Measurements from ENCODE around the gene MAN2A1. TPM values are rescaled to one million over a fixed set of nuclear protein-coding genes. Genes with fewer than 3 reads are reported as not detected.
A peak's percentile ranks its signal among the peaks of the same experiment; 100 is the strongest.

Gene MAN2A1
- total and polyA plus RNA-seq, 2 donors (not counting 1 experiment from before 2014, with no cell fraction given) = 51.6 to 70.5 TPM

DNA sequence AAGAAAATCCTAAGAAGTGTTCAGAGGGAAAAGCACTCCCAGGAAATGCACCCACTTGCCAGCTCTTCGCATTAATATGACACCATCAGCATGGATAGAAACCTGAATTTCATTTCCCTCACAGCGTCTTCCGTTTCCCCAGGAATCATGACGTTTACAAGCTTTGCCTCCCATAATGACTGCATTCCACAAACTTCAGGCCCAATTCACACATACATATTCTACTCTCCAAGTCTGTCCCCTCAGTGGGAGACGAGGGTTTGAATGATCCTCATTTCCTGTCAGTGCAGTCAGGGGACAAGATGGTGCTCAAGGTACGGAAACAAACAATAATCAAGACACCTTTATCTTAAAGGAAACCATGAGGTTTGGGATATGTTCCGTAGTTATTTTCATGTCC lies 44.9 kb upstream of the MAN2A1 start:
- Histone ChIP-seq H3K27me3 (ENCODE audit: control insufficient read depth, insufficient read depth, low read length) (no peaks in the 10 kb centered on the region), H4K20me1 (ENCODE audit: control insufficient read depth, extremely low read depth, insufficient read depth, low read length) (no peaks in the 10 kb centered on the region), H3K9ac (ENCODE audit: insufficient read depth, low read length) (no peak overlapping the region), H3K4me1 (ENCODE audit: control insufficient read depth, extremely low read depth, insufficient read depth, low read length) (no peaks in the 10 kb centered on the region), H3K36me3 (ENCODE audit: control insufficient read depth, insufficient read depth, low read length) (no peaks in the 10 kb centered on the region), H3K79me2 (ENCODE audit: control insufficient read depth, insufficient read depth, low read length) (no peaks in the 10 kb centered on the region), H3K4me3 (replicated peaks in 1 of 4; ENCODE audit: control extremely low read depth in 1 of 4, insufficient read depth in 1 of 4, low read depth in 3 of 4, low read length in 4 of 4) (no peak overlapping the region), H3K4me2 (ENCODE audit: extremely low read depth, insufficient read depth, low read length) (no peak overlapping the region), H3K9me3 (ENCODE audit: control insufficient read depth, insufficient read depth, low read depth, low read length) (no peaks in the 10 kb centered on the region), H3K27ac (ENCODE audit: insufficient read depth, low read length) (no peak overlapping the region), H2AFZ (ENCODE audit: low read length) (peak overlapping the region; percentile 74)
- DNase-seq (ENCODE audit: low read depth in 2 of 2) = no peak
- TF ChIP-seq, protein P1, sequence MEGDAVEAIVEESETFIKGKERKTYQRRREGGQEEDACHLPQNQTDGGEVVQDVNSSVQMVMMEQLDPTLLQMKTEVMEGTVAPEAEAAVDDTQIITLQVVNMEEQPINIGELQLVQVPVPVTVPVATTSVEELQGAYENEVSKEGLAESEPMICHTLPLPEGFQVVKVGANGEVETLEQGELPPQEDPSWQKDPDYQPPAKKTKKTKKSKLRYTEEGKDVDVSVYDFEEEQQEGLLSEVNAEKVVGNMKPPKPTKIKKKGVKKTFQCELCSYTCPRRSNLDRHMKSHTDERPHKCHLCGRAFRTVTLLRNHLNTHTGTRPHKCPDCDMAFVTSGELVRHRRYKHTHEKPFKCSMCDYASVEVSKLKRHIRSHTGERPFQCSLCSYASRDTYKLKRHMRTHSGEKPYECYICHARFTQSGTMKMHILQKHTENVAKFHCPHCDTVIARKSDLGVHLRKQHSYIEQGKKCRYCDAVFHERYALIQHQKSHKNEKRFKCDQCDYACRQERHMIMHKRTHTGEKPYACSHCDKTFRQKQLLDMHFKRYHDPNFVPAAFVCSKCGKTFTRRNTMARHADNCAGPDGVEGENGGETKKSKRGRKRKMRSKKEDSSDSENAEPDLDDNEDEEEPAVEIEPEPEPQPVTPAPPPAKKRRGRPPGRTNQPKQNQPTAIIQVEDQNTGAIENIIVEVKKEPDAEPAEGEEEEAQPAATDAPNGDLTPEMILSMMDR (conservative IDR thresholded peaks at IDR 0.05 in 1 of 2, IDR thresholded peaks at IDR 0.05 in 1 of 2; ENCODE audit: low read depth in 1 of 2, low read length in 2 of 2) = no peak
- no peak for TF ChIP-seq EZH2 (IDR thresholded peaks at IDR 0.05; ENCODE audit: low read length, missing control alignments)

DNA sequence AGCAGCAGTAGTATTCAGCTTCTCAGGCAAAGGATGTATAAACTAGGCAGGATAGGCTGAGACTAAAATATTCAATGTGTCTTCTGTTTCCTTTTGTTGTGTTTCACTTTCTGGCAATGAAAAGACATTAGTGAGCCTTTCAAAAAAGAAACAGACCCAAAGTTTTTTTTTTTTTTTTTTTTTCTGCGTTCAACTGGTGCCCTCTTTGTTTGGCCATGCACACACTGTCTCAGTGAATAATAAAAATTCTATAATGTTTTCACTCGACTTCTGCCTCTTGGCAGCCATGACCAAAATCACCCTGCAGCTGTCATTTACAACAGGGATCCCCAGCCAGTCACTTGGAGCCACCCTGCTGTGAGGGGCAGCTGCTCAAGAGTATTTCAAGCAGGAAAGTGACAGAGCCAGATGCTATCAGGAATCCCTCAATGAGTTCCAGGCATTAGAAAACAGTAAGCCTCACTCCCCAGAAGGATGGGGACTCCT lies 44.0 kb upstream of the MAN2A1 start:
- Histone ChIP-seq H3K9ac (ENCODE audit: insufficient read depth, low read length) (no peak overlapping the region), H3K9me3 (ENCODE audit: control insufficient read depth, insufficient read depth, low read depth, low read length) (no peaks in the 10 kb centered on the region), H3K4me3 (replicated peaks in 1 of 4; ENCODE audit: control extremely low read depth in 1 of 4, insufficient read depth in 1 of 4, low read depth in 3 of 4, low read length in 4 of 4) (no peak overlapping the region), H3K27ac (ENCODE audit: insufficient read depth, low read length) (no peak overlapping the region), H3K79me2 (ENCODE audit: control insufficient read depth, insufficient read depth, low read length) (no peaks in the 10 kb centered on the region), H3K36me3 (ENCODE audit: control insufficient read depth, insufficient read depth, low read length) (no peaks in the 10 kb centered on the region), H3K4me2 (ENCODE audit: extremely low read depth, insufficient read depth, low read length) (no peak overlapping the region), H4K20me1 (ENCODE audit: control insufficient read depth, extremely low read depth, insufficient read depth, low read length) (no peaks in the 10 kb centered on the region), H3K27me3 (ENCODE audit: control insufficient read depth, insufficient read depth, low read length) (no peaks in the 10 kb centered on the region), H3K4me1 (ENCODE audit: control insufficient read depth, extremely low read depth, insufficient read depth, low read length) (no peaks in the 10 kb centered on the region), H2AFZ (ENCODE audit: low read length) (no peak overlapping the region)
- no peak for DNase-seq (ENCODE audit: low read depth in 2 of 2)
- no peak for TF ChIP-seq EZH2 (IDR thresholded peaks at IDR 0.05; ENCODE audit: low read length, missing control alignments)
- TF ChIP-seq, protein P1 (conservative IDR thresholded peaks at IDR 0.05 in 1 of 2, IDR thresholded peaks at IDR 0.05 in 1 of 2; ENCODE audit: low read depth in 1 of 2, low read length in 2 of 2) = no peak

DNA sequence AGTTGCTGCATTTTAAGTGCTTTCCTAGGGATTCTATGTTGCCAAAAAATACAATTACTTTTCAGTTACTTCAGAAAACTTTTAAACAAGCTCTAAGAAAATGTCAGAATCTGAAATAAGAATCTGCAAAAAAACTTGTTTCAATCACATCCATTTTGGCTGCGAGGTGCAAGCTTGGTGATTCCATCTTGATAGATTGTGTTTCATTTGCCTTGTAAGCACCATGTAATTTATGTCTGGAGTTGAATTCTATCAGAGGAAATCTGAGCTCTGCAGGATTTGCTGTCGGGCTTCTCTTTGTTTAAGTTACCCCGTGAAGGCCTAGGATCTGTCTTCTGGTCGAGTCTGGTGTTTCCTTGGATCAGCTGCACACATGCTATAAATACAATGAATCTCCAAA lies 40.4 kb upstream of the MAN2A1 start:
- Histone ChIP-seq H2AFZ (ENCODE audit: low read length) (peak overlapping the region; percentile 7), H3K4me2 (ENCODE audit: extremely low read depth, insufficient read depth, low read length) (no peak overlapping the region), H4K20me1 (ENCODE audit: control insufficient read depth, extremely low read depth, insufficient read depth, low read length) (no peaks in the 10 kb centered on the region), H3K9me3 (ENCODE audit: control insufficient read depth, insufficient read depth, low read depth, low read length) (no peaks in the 10 kb centered on the region), H3K27ac (ENCODE audit: insufficient read depth, low read length) (no peak overlapping the region), H3K27me3 (ENCODE audit: control insufficient read depth, insufficient read depth, low read length) (no peaks in the 10 kb centered on the region), H3K9ac (ENCODE audit: insufficient read depth, low read length) (no peak overlapping the region), H3K79me2 (ENCODE audit: control insufficient read depth, insufficient read depth, low read length) (no peaks in the 10 kb centered on the region), H3K36me3 (ENCODE audit: control insufficient read depth, insufficient read depth, low read length) (no peaks in the 10 kb centered on the region), H3K4me3 (replicated peaks in 1 of 4; ENCODE audit: control extremely low read depth in 1 of 4, insufficient read depth in 1 of 4, low read depth in 3 of 4, low read length in 4 of 4) (no peak overlapping the region), H3K4me1 (ENCODE audit: control insufficient read depth, extremely low read depth, insufficient read depth, low read length) (no peaks in the 10 kb centered on the region)
- no peak for TF ChIP-seq EZH2 (IDR thresholded peaks at IDR 0.05; ENCODE audit: low read length, missing control alignments)
- TF ChIP-seq, protein P1 (conservative IDR thresholded peaks at IDR 0.05 in 1 of 2, IDR thresholded peaks at IDR 0.05 in 1 of 2; ENCODE audit: low read depth in 1 of 2, low read length in 2 of 2) = no peak
- no peak for DNase-seq (ENCODE audit: low read depth in 2 of 2)

Data from fibroblast of lung (primary cell).